ENCODE measurements around the gene ART1.

Gene ART1

GRCh38 chr11:3665336-3666022, 20.6 kb downstream of the ART1 start:
- no peak for DNase-seq (ENCODE audit: low read depth in 2 of 2)

DNA sequence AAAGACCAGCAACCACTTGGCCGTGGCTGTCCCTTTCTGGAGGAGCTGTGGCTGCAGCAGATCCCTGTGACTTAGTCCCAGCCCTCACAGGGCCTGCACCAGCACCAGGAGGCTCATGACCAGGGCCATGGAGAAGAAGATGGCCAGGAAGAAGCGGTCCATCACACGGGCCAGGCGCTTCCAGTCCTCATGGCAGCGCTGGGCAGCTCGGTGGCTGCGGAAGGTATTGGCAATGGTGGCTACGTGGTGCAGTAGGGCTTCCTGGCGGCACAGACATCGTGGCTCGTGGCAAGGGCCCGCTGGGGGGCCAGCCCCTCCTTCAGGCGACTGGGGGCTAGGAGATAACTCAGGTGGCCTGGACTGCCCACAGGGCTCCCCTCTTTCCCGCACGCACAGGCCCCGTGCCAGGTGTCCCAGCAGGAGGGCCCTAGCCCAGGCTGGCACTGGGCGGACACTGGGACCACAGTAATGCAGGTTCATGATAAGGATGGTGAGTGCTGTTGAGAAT, 21.1 kb downstream of the ART1 start:
- DNase-seq (ENCODE audit: low read depth in 2 of 2), result no peak

DNA sequence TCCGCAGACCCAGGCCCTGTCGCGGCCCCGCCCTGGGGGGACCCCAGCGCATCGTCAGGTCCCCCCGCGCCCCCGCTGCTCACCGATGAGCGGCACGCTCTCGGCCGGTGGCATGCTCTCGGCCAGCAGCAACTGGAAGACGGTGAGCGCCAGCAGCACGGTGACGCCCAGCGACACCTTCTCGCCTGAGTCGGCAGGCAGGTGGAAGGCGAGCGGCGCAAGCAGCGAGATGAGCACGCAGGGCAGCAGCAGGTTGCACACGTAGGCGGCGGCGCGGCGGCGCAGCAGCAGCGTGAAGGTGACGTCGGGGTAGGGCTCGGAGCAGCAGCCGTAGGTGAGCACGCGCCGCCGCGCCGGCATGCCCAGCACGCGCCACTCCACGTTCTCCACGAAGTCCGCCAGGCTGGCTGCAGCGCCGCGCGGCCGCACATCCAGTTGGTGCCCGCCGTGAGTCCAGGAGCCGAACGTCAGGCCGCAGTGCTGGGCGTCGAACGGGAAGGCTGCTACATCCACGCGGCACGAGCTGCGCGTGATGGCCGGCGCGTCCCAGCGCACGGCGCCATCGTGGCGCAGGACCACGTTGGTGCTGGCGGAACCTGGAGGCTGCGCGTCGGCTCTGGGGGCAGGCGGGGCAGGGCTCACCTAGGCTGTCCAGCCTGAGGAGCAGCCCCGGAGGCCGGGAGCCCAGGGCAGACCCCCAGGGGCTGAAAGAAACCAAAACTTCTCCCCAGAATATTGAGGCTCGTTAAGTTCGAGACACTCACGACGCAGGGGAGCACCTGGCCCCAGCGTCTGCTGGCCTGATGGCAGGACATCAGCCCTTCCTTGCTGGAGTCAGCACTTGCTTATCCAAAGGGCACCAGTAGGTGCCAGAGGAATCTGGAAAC, 22.5 kb downstream of the ART1 start:
- DNase-seq (ENCODE audit: low read depth in 2 of 2), result no peak

- DNase-seq (ENCODE audit: low read depth in 2 of 2), result no peak
Measured at GRCh38 chr11:3669128-3669527, 24.2 kb downstream of the ART1 start.

GRCh38 chr11:3669742-3670183, 24.8 kb downstream of the ART1 start:
- DNase-seq (ENCODE audit: low read depth in 2 of 2), result no peak

DNA sequence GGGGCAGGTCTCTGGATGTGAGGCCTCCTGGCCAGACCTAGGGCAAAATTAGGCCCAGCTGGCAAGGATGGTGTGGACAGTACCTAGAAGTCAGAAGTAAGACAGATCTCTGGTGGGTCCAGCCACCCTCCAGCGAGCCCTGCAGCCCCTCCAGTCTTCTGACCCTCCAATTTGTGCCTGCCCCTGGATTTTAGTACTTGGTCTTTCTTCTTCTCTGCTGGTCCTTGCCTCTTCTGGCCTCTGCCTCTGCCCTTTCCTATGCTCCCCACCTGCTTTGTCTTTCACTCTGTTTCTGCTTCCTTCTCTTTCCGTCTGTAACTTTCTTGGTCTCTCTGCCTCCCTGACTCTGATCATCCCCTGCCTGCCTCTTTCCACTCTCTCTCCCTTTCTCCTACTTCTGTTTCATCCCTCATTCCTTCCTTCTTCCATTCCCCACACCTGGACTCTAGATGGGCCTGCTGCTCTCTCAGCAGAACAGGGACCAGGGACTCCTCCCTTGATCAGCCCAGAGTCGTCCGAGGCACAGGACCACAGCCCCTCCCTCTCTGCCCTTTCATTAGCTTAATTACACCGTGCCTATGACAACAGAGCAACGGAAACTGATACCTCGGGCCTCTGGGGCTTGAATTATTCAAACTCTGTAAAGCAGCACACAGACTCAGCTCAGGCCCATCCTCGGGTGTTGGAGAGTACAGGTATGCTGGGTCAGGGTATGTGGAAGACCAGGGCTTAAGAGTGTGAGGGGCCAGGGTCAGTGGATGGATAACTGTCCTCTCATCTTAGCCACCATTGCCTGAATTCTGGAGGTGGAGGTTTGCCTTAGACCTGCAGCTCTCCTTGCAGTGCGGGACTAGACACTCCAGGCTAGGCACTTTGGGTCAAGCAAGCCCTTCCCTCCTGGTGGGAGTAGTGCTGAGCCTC, 26.7 kb downstream of the ART1 start, which contains the start of gene CHRNA10:
CHRNA10 (minus strand) TSS at position 51 of the 921 bp plus-strand sequence. CDS start 72 bp downstream, outside the sequence.
- no peak for DNase-seq (ENCODE audit: low read depth in 2 of 2)

- no peak for DNase-seq (ENCODE audit: low read depth in 2 of 2)
Measured at GRCh38 chr11:3674189-3674588, 29.3 kb downstream of the ART1 start.

DNA sequence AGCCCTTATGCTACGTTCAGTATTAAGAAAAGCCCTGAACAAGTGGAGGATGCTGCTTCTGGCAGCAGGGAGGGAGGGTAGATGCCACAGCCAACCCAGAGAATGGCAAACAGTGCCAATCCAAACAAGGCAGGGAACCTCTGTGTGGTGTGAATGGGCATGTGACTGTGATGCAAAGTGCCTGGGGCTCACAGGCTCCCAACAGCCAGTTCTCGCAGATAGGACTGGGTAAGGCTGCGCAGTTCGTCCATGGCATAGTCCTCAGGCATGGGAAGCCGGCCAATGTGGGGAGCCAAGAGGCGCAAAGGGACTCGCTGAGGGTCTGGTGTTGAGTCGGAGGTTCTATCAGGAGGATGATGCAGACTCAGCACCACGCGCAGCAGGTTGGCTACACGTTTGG, 31.0 kb downstream of the ART1 start:
- DNase-seq (ENCODE audit: low read depth in 2 of 2), result no peak

- no peak for DNase-seq (ENCODE audit: low read depth in 2 of 2)
Measured at GRCh38 chr11:3679077-3679476, 34.1 kb downstream of the ART1 start.

DNA sequence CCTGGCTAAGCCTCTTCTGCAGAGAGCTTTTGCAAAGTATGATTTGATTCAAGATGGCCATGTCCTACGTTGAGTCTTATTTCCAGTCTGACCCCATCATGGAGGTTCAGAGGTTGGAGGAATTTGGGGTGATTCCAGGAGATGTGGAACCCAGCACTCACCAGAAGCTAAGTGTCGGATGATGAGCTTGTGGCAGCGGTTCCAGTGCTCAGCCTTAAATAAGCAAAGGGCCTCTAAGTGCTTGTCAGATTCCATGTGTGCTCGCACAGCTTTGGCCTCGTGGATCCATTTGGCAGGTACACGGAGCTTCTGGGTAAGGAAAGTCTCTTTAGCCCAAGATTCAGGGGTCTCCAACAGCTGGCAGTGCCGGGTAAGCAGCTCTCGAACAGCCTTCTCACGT, 38.1 kb downstream of the ART1 start:
- no peak for DNase-seq (ENCODE audit: low read depth in 2 of 2)

- no peak for DNase-seq (ENCODE audit: low read depth in 2 of 2)
Measured at GRCh38 chr11:3684129-3684818, 39.3 kb downstream of the ART1 start.

DNA sequence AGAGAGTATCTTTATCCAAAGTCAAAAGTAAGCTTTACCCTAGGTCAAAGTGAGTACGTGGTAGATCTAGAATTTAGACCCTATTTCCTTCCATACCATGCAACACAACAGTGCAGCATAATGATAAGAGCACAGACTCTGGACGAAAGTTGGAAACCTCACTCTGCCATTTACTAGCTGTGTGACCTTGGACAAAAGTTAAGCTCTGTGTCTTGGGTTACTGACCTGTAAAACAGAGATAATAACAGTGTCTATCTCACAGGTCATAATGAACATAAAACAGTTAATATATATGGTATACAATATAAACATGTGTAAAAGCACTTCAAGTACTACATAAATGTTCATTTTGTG, 39.9 kb downstream of the ART1 start:
- no peak for DNase-seq (ENCODE audit: low read depth in 2 of 2)

DNA sequence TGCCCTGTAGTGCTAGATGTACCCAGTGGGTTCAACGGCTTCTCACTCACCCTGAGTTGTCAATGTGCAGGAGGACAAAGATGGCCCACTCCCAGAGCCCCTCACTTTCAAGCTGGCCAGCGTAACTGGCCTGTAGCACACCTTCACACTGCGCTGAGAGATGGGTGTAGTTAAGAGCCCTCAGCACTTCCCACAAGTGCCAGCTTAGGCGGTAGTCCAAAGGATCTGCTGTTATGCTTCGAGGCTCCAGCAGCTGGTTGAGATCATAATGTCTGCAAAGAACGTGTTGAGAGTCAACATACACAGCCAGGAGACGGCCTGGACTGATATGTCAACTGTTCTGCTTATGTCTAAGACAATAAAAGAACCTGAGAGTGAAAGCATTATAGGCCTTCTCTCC, 41.0 kb downstream of the ART1 start:
- DNase-seq (ENCODE audit: low read depth in 2 of 2), result no peak

GRCh38 chr11:3686751-3687150, 41.8 kb downstream of the ART1 start:
- DNase-seq (ENCODE audit: low read depth in 2 of 2), result no peak

GRCh38 chr11:3700410-3700809, 55.5 kb downstream of the ART1 start:
- no peak for DNase-seq (ENCODE audit: low read depth in 2 of 2)

GRCh38 chr11:3700910-3701309, 56.0 kb downstream of the ART1 start:
- no peak for DNase-seq (ENCODE audit: low read depth in 2 of 2)

DNA sequence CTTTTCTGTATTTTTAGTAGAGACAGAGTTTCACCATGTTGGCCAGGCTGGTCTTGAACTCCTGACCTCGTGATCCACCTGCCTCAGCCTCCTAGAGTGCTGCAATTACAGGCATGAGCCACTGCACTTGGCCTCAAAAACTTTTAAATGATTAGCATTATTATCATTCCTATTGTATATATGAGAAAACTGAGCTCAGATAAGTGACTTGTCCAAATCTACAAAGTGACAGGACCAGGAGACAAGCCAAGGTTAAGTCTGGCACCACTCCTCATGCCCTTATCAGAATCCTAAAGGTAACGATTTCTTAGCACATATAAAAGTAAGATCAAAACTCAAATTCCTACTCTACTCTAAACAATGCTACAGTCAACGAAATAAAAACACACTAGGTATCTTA, 58.5 kb downstream of the ART1 start:
- no peak for DNase-seq (ENCODE audit: low read depth in 2 of 2)

DNA sequence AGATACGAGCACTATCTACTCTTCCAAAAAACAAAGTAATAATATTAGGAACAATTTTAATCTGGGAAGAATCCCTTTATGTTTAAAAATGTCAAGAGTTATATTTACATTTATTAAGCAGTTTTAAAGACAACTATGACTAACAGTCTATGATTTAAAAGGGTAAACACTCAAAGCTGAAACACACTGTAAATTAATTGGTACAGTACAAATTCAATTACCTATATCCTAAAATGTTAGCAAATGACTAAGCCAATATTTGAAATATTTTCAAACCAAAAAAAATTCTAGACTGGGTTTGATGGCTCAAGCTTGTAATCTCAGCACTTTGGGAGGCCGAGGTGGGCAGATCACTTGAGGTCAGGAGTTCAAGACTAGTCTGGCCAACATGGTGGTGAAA, 62.2 kb downstream of the ART1 start:
- no peak for DNase-seq (ENCODE audit: low read depth in 2 of 2)

DNA sequence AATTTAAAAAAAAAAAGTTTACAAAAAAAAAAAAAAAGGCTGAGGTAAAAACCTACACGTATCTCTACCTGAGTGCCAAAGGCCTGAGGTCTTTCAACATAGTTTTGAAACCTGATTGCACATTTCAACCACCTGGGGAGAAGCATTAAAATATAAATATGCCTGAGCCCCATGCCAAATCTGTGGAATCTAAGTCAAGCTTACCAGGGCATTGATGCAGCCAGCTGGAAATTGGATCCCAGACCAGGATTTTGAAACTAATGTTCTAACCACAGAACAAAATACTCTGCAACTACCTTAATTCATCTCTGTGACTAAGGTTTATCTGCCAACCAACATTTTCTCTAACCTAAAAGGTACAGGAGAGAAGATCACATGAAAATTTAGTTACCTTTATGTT, 65.0 kb downstream of the ART1 start:
- no peak for DNase-seq (ENCODE audit: low read depth in 2 of 2)

DNA sequence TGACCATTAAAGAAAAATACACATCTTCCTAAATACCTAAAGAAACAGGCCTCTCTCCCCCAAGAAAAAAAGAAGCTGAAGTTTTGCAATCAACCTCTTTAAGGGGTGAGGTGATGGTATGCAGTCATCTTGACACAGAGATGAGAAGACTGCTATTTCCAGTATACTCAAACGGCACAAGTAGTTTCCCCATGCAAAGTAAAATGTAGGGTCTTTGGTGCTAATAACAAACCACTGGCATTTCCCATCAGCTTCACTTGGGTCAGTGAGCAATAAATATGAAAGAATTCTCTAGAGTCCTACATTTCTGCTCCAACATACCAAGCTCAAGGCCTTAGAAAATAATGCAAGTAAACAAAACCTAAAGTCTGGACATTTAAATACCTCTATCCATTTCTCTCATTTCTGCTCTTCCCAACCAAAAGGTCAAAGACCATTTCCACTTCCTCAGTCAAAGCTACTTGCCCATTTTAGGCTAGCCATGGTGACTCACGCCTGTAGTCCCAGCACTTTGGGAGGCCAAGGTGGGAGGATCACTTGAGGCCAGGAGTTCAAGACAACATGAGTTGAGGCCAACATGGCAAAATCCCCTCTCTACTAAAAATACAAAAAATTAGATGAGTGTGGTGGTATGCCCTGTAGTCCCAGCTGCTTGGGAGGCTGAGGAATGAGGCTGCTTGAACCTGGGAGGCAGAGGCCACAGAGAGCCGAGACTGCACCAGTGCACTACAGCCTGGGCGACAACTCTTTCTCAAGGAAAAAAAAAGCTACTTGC, 65.7 kb downstream of the ART1 start:
- DNase-seq (ENCODE audit: low read depth in 2 of 2), result no peak
